Measurements from ENCODE around the gene CNTNAP5. TPM values are rescaled to one million over a fixed set of nuclear protein-coding genes. Genes with fewer than 3 reads are reported as not detected.

Gene CNTNAP5
- polyA plus RNA-seq, 1 experiment, result not detected

GRCh38 chr2:124050833-124051497 lies 25.9 kb downstream of the CNTNAP5 start:
- TF ChIP-seq, protein P1, sequence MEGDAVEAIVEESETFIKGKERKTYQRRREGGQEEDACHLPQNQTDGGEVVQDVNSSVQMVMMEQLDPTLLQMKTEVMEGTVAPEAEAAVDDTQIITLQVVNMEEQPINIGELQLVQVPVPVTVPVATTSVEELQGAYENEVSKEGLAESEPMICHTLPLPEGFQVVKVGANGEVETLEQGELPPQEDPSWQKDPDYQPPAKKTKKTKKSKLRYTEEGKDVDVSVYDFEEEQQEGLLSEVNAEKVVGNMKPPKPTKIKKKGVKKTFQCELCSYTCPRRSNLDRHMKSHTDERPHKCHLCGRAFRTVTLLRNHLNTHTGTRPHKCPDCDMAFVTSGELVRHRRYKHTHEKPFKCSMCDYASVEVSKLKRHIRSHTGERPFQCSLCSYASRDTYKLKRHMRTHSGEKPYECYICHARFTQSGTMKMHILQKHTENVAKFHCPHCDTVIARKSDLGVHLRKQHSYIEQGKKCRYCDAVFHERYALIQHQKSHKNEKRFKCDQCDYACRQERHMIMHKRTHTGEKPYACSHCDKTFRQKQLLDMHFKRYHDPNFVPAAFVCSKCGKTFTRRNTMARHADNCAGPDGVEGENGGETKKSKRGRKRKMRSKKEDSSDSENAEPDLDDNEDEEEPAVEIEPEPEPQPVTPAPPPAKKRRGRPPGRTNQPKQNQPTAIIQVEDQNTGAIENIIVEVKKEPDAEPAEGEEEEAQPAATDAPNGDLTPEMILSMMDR (IDR thresholded peaks at IDR 0.05; ENCODE audit: insufficient read depth, low read depth, low read length), result no peak
- no peaks in the 10 kb centered on the region for H3K27me3 ChIP-seq (ENCODE audit: control insufficient read depth, insufficient read depth, low read length)
- DNase-seq (ENCODE audit: low read depth), result no peak
- H3K4me3 ChIP-seq (ENCODE audit: low read depth, low read length), result no peak overlapping the region
- CTCF ChIA-PET, result no interaction called here
- POLR2A ChIA-PET, result no interaction called here
- no peaks in the 10 kb centered on the region for H3K36me3 ChIP-seq (ENCODE audit: control insufficient read depth, insufficient read depth, low read length)

DNA sequence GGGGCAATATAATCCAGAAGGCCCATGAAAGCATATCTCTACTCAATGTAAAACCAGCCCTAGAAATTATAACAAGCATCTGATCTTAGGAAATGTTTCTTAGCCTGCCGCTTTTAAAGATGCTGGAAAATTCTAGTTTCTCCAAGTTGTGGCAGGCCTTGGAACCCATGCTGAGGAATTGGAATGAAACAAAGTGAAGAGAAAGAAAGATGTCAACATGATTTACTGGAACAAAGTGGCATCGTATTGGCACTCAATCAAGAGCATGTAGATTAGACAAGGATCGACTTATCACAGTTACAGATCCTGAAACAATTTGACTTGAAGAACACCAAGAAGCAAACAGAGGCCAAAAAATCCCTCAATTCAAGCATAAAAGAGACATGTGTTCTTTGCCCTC lies 28.7 kb downstream of the CNTNAP5 start:
- TF ChIP-seq, protein P1 (IDR thresholded peaks at IDR 0.05; ENCODE audit: insufficient read depth, low read depth, low read length), result no peak
- no peak overlapping the region for H3K4me3 ChIP-seq (ENCODE audit: low read depth, low read length)
- no peaks in the 10 kb centered on the region for H3K36me3 ChIP-seq (ENCODE audit: control insufficient read depth, insufficient read depth, low read length)
- no peaks in the 10 kb centered on the region for H3K27me3 ChIP-seq (ENCODE audit: control insufficient read depth, insufficient read depth, low read length)
- CTCF ChIA-PET, result no interaction called here
- no peak for DNase-seq (ENCODE audit: low read depth)
- POLR2A ChIA-PET, result no interaction called here

DNA sequence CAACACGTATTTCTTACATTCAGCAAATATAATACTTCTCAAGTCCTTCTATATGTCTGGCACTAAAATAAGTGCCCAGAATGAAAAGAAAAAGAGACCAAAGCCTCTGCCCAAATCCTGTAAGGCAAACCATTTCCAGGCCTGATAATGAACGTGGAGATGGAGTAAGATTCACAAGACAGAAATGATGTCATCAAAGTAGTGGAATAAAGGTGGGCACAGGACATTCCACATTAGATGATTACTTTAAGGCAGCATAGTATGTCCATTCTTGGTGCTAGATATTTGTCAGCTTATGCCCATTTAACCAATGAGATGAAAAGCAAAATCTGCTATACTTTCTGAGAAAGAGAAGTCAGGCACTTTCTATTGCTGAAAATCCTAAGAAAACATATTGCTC lies 38.5 kb downstream of the CNTNAP5 start:
- ChIA-PET CTCF (no interaction called here), POLR2A (no interaction called here)
- DNase-seq (ENCODE audit: low read depth), result no peak
- TF ChIP-seq, protein P1 (IDR thresholded peaks at IDR 0.05; ENCODE audit: insufficient read depth, low read depth, low read length), result no peak
- Histone ChIP-seq H3K27me3 (ENCODE audit: control insufficient read depth, insufficient read depth, low read length) (no peaks in the 10 kb centered on the region), H3K4me3 (ENCODE audit: low read depth, low read length) (no peak overlapping the region), H3K36me3 (ENCODE audit: control insufficient read depth, insufficient read depth, low read length) (no peaks in the 10 kb centered on the region)

DNA sequence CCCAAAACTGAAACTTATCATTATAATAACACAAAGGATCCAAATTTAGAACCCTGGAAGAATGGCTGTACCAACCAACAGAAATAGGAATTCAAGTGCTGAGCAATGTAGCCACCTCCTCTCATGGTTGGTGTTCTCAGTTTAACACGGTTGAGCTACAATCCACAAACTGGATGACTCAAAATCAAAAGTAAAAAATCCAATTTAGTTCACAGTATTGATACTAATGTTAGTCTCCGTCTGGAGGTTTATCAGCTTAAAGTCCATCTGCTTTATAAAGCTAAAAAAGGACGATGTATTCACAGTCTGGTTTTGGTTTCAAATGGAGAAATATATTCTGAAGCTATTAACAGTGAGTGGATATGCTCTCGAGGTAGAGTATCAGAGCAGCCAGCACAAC lies 40.5 kb downstream of the CNTNAP5 start:
- ChIA-PET CTCF (no interaction called here), POLR2A (no interaction called here)
- TF ChIP-seq, protein P1 (IDR thresholded peaks at IDR 0.05; ENCODE audit: insufficient read depth, low read depth, low read length), result no peak
- Histone ChIP-seq H3K36me3 (ENCODE audit: control insufficient read depth, insufficient read depth, low read length) (no peaks in the 10 kb centered on the region), H3K27me3 (ENCODE audit: control insufficient read depth, insufficient read depth, low read length) (no peaks in the 10 kb centered on the region), H3K4me3 (ENCODE audit: low read depth, low read length) (no peak overlapping the region)
- DNase-seq (ENCODE audit: low read depth), result no peak

GRCh38 chr2:124066776-124067175 lies 41.7 kb downstream of the CNTNAP5 start:
- Histone ChIP-seq H3K4me3 (ENCODE audit: low read depth, low read length) (no peak overlapping the region), H3K36me3 (ENCODE audit: control insufficient read depth, insufficient read depth, low read length) (no peaks in the 10 kb centered on the region), H3K27me3 (ENCODE audit: control insufficient read depth, insufficient read depth, low read length) (no peaks in the 10 kb centered on the region)
- CTCF ChIA-PET, result no interaction called here
- TF ChIP-seq, protein P1 (IDR thresholded peaks at IDR 0.05; ENCODE audit: insufficient read depth, low read depth, low read length), result no peak
- no peak for DNase-seq (ENCODE audit: low read depth)
- POLR2A ChIA-PET, result no interaction called here

Data from BJ (cell line).